GM23338 (cell line): Measurements from ENCODE around the gene OMA1. TPM values are rescaled to one million over a fixed set of nuclear protein-coding genes. Genes with fewer than 3 reads are reported as not detected.

Experiments used
- ATAC-seq: fragments of 200-7000 bp; cut with Tn5 transposase; 3 replicates; pipeline ENCODE4 v1.9.1; 2020
- DNase-seq: peaks from one replicate; pipeline ENCODE4 v3.0.0-alpha.2; 2015; ENCODE audit warnings: low spot score
- H2AFZ ChIP-seq: fragments of 200-600 bp; sonication (generic); 2 replicates; pipeline ENCODE4 v1.8.0; 2016; ENCODE audit warnings: antibody characterized with exemption, mild to moderate bottlenecking, moderate library complexity
- H3F3A ChIP-seq: fragments of 200-600 bp; sonication (generic); replicated peaks from 2 replicates; pipeline ENCODE4 v1.8.0; 2017; ENCODE audit warnings: antibody characterized with exemption, mixed run types, low read depth
- H3K27ac ChIP-seq: fragments of 200-600 bp; sonication (generic); 2 replicates; pipeline ENCODE4 v1.6.1; 2016; ENCODE audit warnings: low read depth
- H3K27me3 ChIP-seq: fragments of 200-600 bp; sonication (generic); 2 replicates; pipeline ENCODE4 v1.8.0; 2016; ENCODE audit warnings: mild to moderate bottlenecking, mixed run types, moderate library complexity; ENCODE audit not compliant: insufficient read depth
- H3K36me3 ChIP-seq: fragments of 200-600 bp; sonication (generic); 2 replicates; pipeline ENCODE4 v1.8.0; 2016; ENCODE audit warnings: mild to moderate bottlenecking; ENCODE audit not compliant: insufficient read depth
- H3K4me1 ChIP-seq: fragments of 200-600 bp; sonication (generic); 2 replicates; pipeline ENCODE4 v1.8.0; 2016; ENCODE audit warnings: mild to moderate bottlenecking, moderate library complexity; ENCODE audit not compliant: insufficient read depth
- H3K4me2 ChIP-seq: fragments of 200-600 bp; sonication (generic); 2 replicates; pipeline ENCODE4 v1.7.1; 2017; ENCODE audit warnings: mixed run types
- H3K4me3 ChIP-seq: fragments of 200-600 bp; sonication (generic); 2 replicates; pipeline ENCODE4 v1.6.1; 2016; ENCODE audit warnings: mixed run types
- H3K79me2 ChIP-seq: fragments of 200-600 bp; sonication (generic); replicated peaks from 2 replicates; pipeline ENCODE4 v1.8.0; 2017; ENCODE audit warnings: mild to moderate bottlenecking; ENCODE audit not compliant: insufficient read depth
- H3K9me2 ChIP-seq: fragments of 200-600 bp; sonication (generic); 2 replicates; pipeline ENCODE4 v1.8.0; 2017; ENCODE audit not compliant: insufficient read depth
- H4K20me1 ChIP-seq: fragments of 200-600 bp; sonication (generic); replicated peaks from 2 replicates; pipeline ENCODE4 v1.8.0; 2017; ENCODE audit warnings: mild to moderate bottlenecking; ENCODE audit not compliant: insufficient read depth
- H3K27ac Mint-ChIP-seq: 2 replicates; pipeline ENCODE4 v1.8.0; 2020; ENCODE audit warnings: inconsistent platforms, mild to moderate bottlenecking, moderate library complexity, mixed read lengths
- H3K27me3 Mint-ChIP-seq: 3 replicates; pipeline ENCODE4 v1.8.0; 2022; ENCODE audit warnings: low read depth, mild to moderate bottlenecking, moderate library complexity, mixed read lengths, inconsistent platforms; ENCODE audit not compliant: insufficient read depth, poor library complexity
- H3K36me3 Mint-ChIP-seq: 3 replicates; pipeline ENCODE4 v1.8.0; 2021; ENCODE audit warnings: low read depth, mild to moderate bottlenecking, inconsistent platforms, moderate library complexity, mixed read lengths
- H3K4me1 Mint-ChIP-seq: 3 replicates; pipeline ENCODE4 v1.8.0; 2020; ENCODE audit warnings: mild to moderate bottlenecking, inconsistent platforms, mixed read lengths
- H3K4me3 Mint-ChIP-seq: 3 replicates; pipeline ENCODE4 v1.8.0; 2021; ENCODE audit warnings: moderate library complexity, mild to moderate bottlenecking, inconsistent platforms, mixed read lengths
- H3K9me3 Mint-ChIP-seq: 3 replicates; pipeline ENCODE4 v1.8.0; 2020; ENCODE audit warnings: moderate library complexity, mild to moderate bottlenecking, inconsistent platforms, mixed read lengths
- CREB1 ChIP-seq: fragments of 250-450 bp; sonication (Bioruptor Pico); IDR thresholded peaks from 2 replicates; pipeline ENCODE4 v1.5.0; 2020; ENCODE audit warnings: low read depth, mild to moderate bottlenecking, moderate library complexity
- EZH2 ChIP-seq: fragments of 200-600 bp; sonication (generic); IDR thresholded peaks from one replicate; pipeline ENCODE4 v1.8.0; 2017; ENCODE audit warnings: antibody characterized with exemption, mild to moderate bottlenecking, low read depth; ENCODE audit not compliant: unreplicated experiment
- EZH2phosphoT487 ChIP-seq: fragments of 200-600 bp; sonication (generic); IDR thresholded peaks from one replicate; pipeline ENCODE4 v1.8.1; 2018; ENCODE audit warnings: antibody characterized with exemption; ENCODE audit not compliant: unreplicated experiment
- JUNB ChIP-seq: IDR thresholded peaks from one replicate; pipeline ENCODE4 v1.6.1; 2016; ENCODE audit warnings: antibody characterized with exemption; ENCODE audit not compliant: unreplicated experiment
- NANOG ChIP-seq: IDR thresholded peaks from 2 replicates; pipeline ENCODE4 v1.6.1; 2016; ENCODE audit warnings: antibody characterized with exemption, borderline replicate concordance
- ZNF114 ChIP-seq: fragments of 250-450 bp; sonication (Bioruptor Pico); IDR thresholded peaks from 2 replicates; pipeline ENCODE4 v1.5.0; 2020; ENCODE audit warnings: mild to moderate bottlenecking, moderate library complexity
- ZNF331 ChIP-seq: fragments of 250-450 bp; sonication (Bioruptor Pico); IDR thresholded peaks from 2 replicates; pipeline ENCODE4 v1.5.0; 2020; ENCODE audit warnings: low read depth, mild to moderate bottlenecking, moderate library complexity
- polyA plus RNA-seq: library from polyadenylated mRNA; unstranded; fragments of >200 nt; fragmentation: Nextera tagmentation; extraction: Ambion mirVana; gene quantifications from 2 replicates; pipeline ENCODE4 v1.2.1, GENCODE V29; 2016
- total RNA-seq: library from RNA; depleted of rRNA; stranded (reverse); fragments of >200 nt; shearing (Covaris generic); gene quantifications from 2 replicates; pipeline ENCODE4 v1.2.3, GENCODE V29; 2014
- TF ChIP-seq, protein P1 (sequence below): IDR thresholded peaks from one replicate; pipeline ENCODE4 v1.6.1; 2018; ENCODE audit warnings: antibody characterized with exemption; ENCODE audit not compliant: unreplicated experiment
- TF ChIP-seq, protein P2 (sequence below), 2 experiments: fragments of 200-600 bp in 1 of 2; sonication (generic) in 1 of 2; conservative IDR thresholded peaks; 2 replicates each; pipeline versions ENCODE4 v1.5.1 to v1.6.1; 2016 to 2017; ENCODE audit warnings: antibody characterized with exemption in 2 of 2, low read depth in 2 of 2, mild to moderate bottlenecking in 2 of 2, moderate library complexity in 1 of 2
- TF ChIP-seq, protein P3 (sequence below): IDR thresholded peaks from 2 replicates; pipeline ENCODE4 v1.6.1; 2016; ENCODE audit warnings: antibody characterized with exemption

The OMA1 gene
- total and polyA plus RNA-seq, 2 experiments from 2014 or later: 21.3 to 33.1 TPM

DNA sequence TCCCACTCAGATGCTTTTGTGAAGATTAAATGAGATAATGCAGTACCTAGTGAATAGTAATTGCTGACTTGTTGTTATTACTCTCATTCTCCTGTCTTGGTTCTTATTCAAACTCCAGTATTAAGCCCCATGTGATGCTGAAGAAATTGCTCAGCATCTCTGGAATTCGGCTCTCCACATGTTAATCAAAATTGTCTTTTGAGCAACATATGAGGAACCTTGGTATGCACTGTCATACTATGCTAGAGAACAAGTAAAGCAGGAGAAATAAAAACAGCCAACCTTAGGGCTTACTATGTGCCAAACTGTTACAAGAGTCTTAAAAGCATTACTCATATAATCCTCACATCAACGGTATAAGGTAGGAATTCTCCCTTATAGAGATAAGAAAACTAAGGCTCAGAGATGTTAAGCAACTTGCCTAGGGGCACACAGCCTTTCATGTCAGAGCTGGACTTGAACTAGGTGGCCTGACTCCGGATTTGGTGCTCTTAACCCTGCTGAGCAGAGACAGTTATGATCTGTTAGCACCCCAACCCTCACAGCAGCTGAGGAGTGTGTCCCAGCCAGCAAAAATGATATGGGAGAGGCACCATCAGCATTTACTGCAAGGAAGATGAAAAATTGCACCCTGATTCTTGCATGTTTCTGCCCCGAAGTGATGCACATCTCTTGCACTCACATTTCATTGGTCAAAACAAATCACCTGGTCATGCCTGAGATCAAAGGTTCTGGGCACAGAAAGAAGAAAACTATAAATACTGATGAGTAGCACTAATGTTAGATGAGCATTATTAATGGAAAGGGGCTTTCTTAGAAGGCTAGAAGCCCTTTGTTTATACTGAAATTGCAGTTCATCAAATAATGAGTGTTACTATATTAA, 102.3 kb downstream of the OMA1 start (continued):
- TF ChIP-seq CREB1 (CRISPR knock-in tag): no peak
- TF ChIP-seq EZH2: no peak
- no peak for TF ChIP-seq ZNF331
- TF ChIP-seq, protein P1, sequence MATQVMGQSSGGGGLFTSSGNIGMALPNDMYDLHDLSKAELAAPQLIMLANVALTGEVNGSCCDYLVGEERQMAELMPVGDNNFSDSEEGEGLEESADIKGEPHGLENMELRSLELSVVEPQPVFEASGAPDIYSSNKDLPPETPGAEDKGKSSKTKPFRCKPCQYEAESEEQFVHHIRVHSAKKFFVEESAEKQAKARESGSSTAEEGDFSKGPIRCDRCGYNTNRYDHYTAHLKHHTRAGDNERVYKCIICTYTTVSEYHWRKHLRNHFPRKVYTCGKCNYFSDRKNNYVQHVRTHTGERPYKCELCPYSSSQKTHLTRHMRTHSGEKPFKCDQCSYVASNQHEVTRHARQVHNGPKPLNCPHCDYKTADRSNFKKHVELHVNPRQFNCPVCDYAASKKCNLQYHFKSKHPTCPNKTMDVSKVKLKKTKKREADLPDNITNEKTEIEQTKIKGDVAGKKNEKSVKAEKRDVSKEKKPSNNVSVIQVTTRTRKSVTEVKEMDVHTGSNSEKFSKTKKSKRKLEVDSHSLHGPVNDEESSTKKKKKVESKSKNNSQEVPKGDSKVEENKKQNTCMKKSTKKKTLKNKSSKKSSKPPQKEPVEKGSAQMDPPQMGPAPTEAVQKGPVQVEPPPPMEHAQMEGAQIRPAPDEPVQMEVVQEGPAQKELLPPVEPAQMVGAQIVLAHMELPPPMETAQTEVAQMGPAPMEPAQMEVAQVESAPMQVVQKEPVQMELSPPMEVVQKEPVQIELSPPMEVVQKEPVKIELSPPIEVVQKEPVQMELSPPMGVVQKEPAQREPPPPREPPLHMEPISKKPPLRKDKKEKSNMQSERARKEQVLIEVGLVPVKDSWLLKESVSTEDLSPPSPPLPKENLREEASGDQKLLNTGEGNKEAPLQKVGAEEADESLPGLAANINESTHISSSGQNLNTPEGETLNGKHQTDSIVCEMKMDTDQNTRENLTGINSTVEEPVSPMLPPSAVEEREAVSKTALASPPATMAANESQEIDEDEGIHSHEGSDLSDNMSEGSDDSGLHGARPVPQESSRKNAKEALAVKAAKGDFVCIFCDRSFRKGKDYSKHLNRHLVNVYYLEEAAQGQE: no peak
- no peak for TF ChIP-seq ZNF114
- TF ChIP-seq, protein P2, sequence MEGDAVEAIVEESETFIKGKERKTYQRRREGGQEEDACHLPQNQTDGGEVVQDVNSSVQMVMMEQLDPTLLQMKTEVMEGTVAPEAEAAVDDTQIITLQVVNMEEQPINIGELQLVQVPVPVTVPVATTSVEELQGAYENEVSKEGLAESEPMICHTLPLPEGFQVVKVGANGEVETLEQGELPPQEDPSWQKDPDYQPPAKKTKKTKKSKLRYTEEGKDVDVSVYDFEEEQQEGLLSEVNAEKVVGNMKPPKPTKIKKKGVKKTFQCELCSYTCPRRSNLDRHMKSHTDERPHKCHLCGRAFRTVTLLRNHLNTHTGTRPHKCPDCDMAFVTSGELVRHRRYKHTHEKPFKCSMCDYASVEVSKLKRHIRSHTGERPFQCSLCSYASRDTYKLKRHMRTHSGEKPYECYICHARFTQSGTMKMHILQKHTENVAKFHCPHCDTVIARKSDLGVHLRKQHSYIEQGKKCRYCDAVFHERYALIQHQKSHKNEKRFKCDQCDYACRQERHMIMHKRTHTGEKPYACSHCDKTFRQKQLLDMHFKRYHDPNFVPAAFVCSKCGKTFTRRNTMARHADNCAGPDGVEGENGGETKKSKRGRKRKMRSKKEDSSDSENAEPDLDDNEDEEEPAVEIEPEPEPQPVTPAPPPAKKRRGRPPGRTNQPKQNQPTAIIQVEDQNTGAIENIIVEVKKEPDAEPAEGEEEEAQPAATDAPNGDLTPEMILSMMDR (conservative IDR thresholded peaks at IDR 0.05; ENCODE audit: low read depth in 2 of 2): no peak

DNA sequence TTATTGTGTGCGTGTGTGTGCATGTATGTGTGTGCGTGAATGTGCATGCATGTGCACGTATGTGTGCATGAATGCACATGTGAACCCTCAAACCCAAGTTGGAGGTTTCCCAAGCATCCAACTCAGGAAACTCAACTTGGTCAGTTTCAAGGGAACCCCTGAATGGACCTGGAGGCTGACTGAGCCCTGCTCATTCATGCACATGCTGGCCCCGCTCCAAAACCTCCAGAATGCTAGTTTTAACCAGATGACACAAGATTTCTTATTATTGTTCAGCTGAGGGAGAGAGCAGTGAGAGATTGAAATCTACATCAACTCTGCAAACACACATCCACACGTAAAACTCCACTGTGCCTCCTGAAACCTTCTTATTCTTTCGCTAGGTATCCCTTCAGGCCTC, 104.4 kb downstream of the OMA1 start:
- Mint-ChIP-seq H3K4me3 (no peak overlapping the region), H3K4me1 (peaks cover 13% of the 10 kb centered on the region), H3K27me3 (no peaks in the 10 kb centered on the region), H3K36me3 (no peaks in the 10 kb centered on the region), H3K27ac (no peak overlapping the region), H3K9me3 (no peaks in the 10 kb centered on the region)
- Histone ChIP-seq H3K79me2 (no peaks in the 10 kb centered on the region), H3K27me3 (no peaks in the 10 kb centered on the region), H2AFZ (no peak overlapping the region), H3K4me1 (no peaks in the 10 kb centered on the region), H4K20me1 (no peaks in the 10 kb centered on the region), H3K4me3 (no peak overlapping the region), H3F3A (no peaks in the 10 kb centered on the region), H3K9me2 (no peaks in the 10 kb centered on the region), H3K27ac (no peak overlapping the region), H3K4me2 (no peak overlapping the region), H3K36me3 (no peaks in the 10 kb centered on the region)
- ATAC-seq (no peak), DNase-seq (no peak)
- no peak for TF ChIP-seq JUNB

DNA sequence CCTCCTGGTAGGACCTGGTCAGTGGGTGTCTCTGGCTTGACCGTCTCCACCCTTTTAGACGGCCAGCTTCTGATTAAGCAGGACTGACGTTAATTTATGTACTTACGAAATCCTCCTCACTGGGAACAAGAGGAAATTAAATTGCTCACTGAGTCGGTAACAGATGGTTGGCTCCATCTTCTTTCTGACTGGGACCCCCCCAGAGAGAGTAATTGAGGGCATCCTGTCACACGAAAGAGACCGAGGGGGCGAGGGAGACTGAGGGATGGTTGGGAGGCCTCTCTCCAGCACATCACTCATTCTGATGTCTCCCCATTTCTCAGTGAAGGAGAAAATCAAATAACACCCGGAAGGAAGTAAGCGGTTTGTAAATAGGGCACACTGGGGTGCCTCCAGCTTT, 104.8 kb downstream of the OMA1 start:
- ATAC-seq: no peak
- no peak for DNase-seq
- H3F3A ChIP-seq: no peaks in the 10 kb centered on the region
- TF ChIP-seq EZH2phosphoT487 (no peak), EZH2 (no peak), NANOG (no peak)
- TF ChIP-seq, protein P3, sequence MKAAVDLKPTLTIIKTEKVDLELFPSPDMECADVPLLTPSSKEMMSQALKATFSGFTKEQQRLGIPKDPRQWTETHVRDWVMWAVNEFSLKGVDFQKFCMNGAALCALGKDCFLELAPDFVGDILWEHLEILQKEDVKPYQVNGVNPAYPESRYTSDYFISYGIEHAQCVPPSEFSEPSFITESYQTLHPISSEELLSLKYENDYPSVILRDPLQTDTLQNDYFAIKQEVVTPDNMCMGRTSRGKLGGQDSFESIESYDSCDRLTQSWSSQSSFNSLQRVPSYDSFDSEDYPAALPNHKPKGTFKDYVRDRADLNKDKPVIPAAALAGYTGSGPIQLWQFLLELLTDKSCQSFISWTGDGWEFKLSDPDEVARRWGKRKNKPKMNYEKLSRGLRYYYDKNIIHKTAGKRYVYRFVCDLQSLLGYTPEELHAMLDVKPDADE: no peak
- TF ChIP-seq, protein P2 (conservative IDR thresholded peaks at IDR 0.05; ENCODE audit: low read depth in 2 of 2): no peak

More for the DNA sequence above, 104.8 kb downstream of the OMA1 start:
- H3K9me3 Mint-ChIP-seq: no peaks in the 10 kb centered on the region
- H3K4me3 Mint-ChIP-seq: no peak overlapping the region
- no peaks in the 10 kb centered on the region for H3K4me1 ChIP-seq
- H3K79me2 ChIP-seq: no peaks in the 10 kb centered on the region
- H4K20me1 ChIP-seq: no peaks in the 10 kb centered on the region
- no peak overlapping the region for H2AFZ ChIP-seq
- no peak overlapping the region for H3K4me2 ChIP-seq
- H3K27ac ChIP-seq: no peak overlapping the region
- H3K36me3 ChIP-seq: no peaks in the 10 kb centered on the region
- H3K27me3 Mint-ChIP-seq: no peaks in the 10 kb centered on the region
- H3K27me3 ChIP-seq: no peaks in the 10 kb centered on the region
- no peak overlapping the region for H3K27ac Mint-ChIP-seq
- peaks cover 9% of the 10 kb centered on the region for H3K4me1 Mint-ChIP-seq
- H3K4me3 ChIP-seq: no peak overlapping the region
- H3K9me2 ChIP-seq: no peaks in the 10 kb centered on the region
- no peaks in the 10 kb centered on the region for H3K36me3 Mint-ChIP-seq
